Measurements from ENCODE around the gene PRDM16. TPM values are rescaled to one million over a fixed set of nuclear protein-coding genes. Genes with fewer than 3 reads are reported as not detected.

PRDM16 gene
- total and polyA plus RNA-seq, 2 of the 8 experiments (the other 6 are each of a cell fraction or from before 2014, with no cell fraction given): 0.39 to 0.43 TPM

GRCh38 chr1:3261007-3261968 lies 192.3 kb downstream of the PRDM16 start (continued):
- TF ChIP-seq KDM1A (IDR thresholded peaks at IDR 0.05; ENCODE audit: borderline replicate concordance, low read length) (no peak), EZH2 (IDR thresholded peaks at IDR 0.05; ENCODE audit: low read depth, low read length, severe bottlenecking) (no peak), CEBPB (IDR thresholded peaks at IDR 0.05; ENCODE audit: low read depth, low read length) (no peak), SRF (IDR thresholded peaks at IDR 0.05; ENCODE audit: low read depth, low read length) (no peak), TAF1 (IDR thresholded peaks at IDR 0.05; ENCODE audit: low read depth, low read length) (no peak), RBBP5 (IDR thresholded peaks at IDR 0.05; ENCODE audit: borderline replicate concordance, low read depth, low read length) (no peak), CREB1 (IDR thresholded peaks at IDR 0.05) (no peak)
- TF ChIP-seq, protein P1, sequence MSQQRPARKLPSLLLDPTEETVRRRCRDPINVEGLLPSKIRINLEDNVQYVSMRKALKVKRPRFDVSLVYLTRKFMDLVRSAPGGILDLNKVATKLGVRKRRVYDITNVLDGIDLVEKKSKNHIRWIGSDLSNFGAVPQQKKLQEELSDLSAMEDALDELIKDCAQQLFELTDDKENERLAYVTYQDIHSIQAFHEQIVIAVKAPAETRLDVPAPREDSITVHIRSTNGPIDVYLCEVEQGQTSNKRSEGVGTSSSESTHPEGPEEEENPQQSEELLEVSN (IDR thresholded peaks at IDR 0.05): no peak
- TF ChIP-seq, protein P2, sequence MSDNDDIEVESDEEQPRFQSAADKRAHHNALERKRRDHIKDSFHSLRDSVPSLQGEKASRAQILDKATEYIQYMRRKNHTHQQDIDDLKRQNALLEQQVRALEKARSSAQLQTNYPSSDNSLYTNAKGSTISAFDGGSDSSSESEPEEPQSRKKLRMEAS (IDR thresholded peaks at IDR 0.05): no peak

Data from H1 (cell line).